ENCODE results near the gene SPTY2D1. TPM values are rescaled to one million over a fixed set of nuclear protein-coding genes. Genes with fewer than 3 reads are reported as not detected.

Gene SPTY2D1
- total and polyA plus RNA-seq, 2 experiments from 2014 or later, result 5.9 to 14.1 TPM

- no peaks in the 10 kb centered on the region for H3K9me3 Mint-ChIP-seq
- no peak overlapping the region for H3K4me3 ChIP-seq
- no peaks in the 10 kb centered on the region for H3K9me2 ChIP-seq (ENCODE audit: insufficient read depth)
- no peaks in the 10 kb centered on the region for H3K36me3 ChIP-seq (ENCODE audit: insufficient read depth)
- peaks cover 3% of the 10 kb centered on the region; the same call in 1 of the 3 replicates for H3K4me1 Mint-ChIP-seq
- H3K27me3 Mint-ChIP-seq (ENCODE audit: insufficient read depth, low read depth, poor library complexity), result peaks cover 5% of the 10 kb centered on the region
- TF ChIP-seq CTCF (conservative IDR thresholded peaks at IDR 0.05; ENCODE audit: low read depth in 2 of 2), result no peak
- no peak for TF ChIP-seq STAT1 (IDR thresholded peaks at IDR 0.05; ENCODE audit: unreplicated experiment)
- TF ChIP-seq ZNF462 (CRISPR knock-in tag; IDR thresholded peaks at IDR 0.05), result no peak
- no peak for TF ChIP-seq EZH2 (IDR thresholded peaks at IDR 0.05; ENCODE audit: low read depth, unreplicated experiment)
- TF ChIP-seq ZNF331 (CRISPR knock-in tag; IDR thresholded peaks at IDR 0.05; ENCODE audit: low read depth), result no peak
- no peak for TF ChIP-seq JUNB (IDR thresholded peaks at IDR 0.05; ENCODE audit: unreplicated experiment)
- no peak for TF ChIP-seq ZNF114 (CRISPR knock-in tag; IDR thresholded peaks at IDR 0.05)
- no peak for TF ChIP-seq ETS1 (IDR thresholded peaks at IDR 0.05)
- TF ChIP-seq NANOG (IDR thresholded peaks at IDR 0.05; ENCODE audit: borderline replicate concordance), result no peak
- TF ChIP-seq CREB1 (CRISPR knock-in tag; IDR thresholded peaks at IDR 0.05; ENCODE audit: low read depth), result no peak
- TF ChIP-seq EZH2phosphoT487 (IDR thresholded peaks at IDR 0.05; ENCODE audit: unreplicated experiment), result no peak
- TF ChIP-seq REST (IDR thresholded peaks at IDR 0.05; ENCODE audit: unreplicated experiment), result no peak
- TF ChIP-seq POLR2AphosphoS5 (IDR thresholded peaks at IDR 0.05; ENCODE audit: low read depth), result no peak
- no peaks in the 10 kb centered on the region for H3K27me3 ChIP-seq (ENCODE audit: insufficient read depth)
- H3K27ac Mint-ChIP-seq, result peak overlapping the region; percentile 92
- peaks cover 5% of the 10 kb centered on the region; the same call in 1 of the 2 replicates for H3K4me1 ChIP-seq (ENCODE audit: insufficient read depth)
- no peak overlapping the region for H3K27ac ChIP-seq (ENCODE audit: low read depth)
- H3F3A ChIP-seq (replicated peaks; ENCODE audit: low read depth), result no peaks in the 10 kb centered on the region
- no peaks in the 10 kb centered on the region; the same call in 1 of the 2 replicates for H4K20me1 ChIP-seq (replicated peaks; ENCODE audit: insufficient read depth)
- H3K79me2 ChIP-seq (replicated peaks; ENCODE audit: insufficient read depth), result no peaks in the 10 kb centered on the region
- H3K4me3 Mint-ChIP-seq, result no peak overlapping the region
- H3K4me2 ChIP-seq, result no peak overlapping the region
- H2AFZ ChIP-seq, result no peak overlapping the region
- H3K36me3 Mint-ChIP-seq (ENCODE audit: low read depth), result peaks cover 3% of the 10 kb centered on the region; the same call in 2 of the 3 replicates
- DNase-seq (ENCODE audit: low spot score), result peak; percentile 38
- ATAC-seq, result 0 out of 3 replicates have a peak, but pooled peaks have one; percentile 39
These were observed 55.1 kb downstream of the SPTY2D1 start for GRCh38 chr11:18578975-18579598.

Data from GM23338 (cell line).